K562 (cell line): ENCODE data around the gene LSM11. TPM values are rescaled to one million over a fixed set of nuclear protein-coding genes. Genes with fewer than 3 reads are reported as not detected.

Experiments used
- ARID1B ChIP-seq: fragments of 450-650 bp; IDR thresholded peaks from 2 replicates; pipeline ENCODE4 v1.6.1; 2016; ENCODE audit warnings: antibody characterized with exemption, mild to moderate bottlenecking, inconsistent platforms
- BCLAF1 ChIP-seq, 2 experiments: fragments of 450-650 bp in 1 of 2; IDR thresholded peaks; 2 replicates each; pipeline ENCODE4 v1.6.1; 2011 to 2017; ENCODE audit warnings: low read depth in 2 of 2, antibody characterized with exemption in 1 of 2, borderline replicate concordance in 1 of 2, low read length in 1 of 2, mild to moderate bottlenecking in 1 of 2, mixed read lengths in 1 of 2; ENCODE audit not compliant: control insufficient read depth in 1 of 2
- BRCA1 ChIP-seq, 2 experiments: fragments of 450-650 bp in 1 of 2; sonication (generic) in 1 of 2; formaldehyde crosslinking in 1 of 2; IDR thresholded peaks; 2 replicates each; pipeline versions ENCODE4 v1.5.0 to v1.6.1; 2017 to 2020; ENCODE audit warnings: mild to moderate bottlenecking in 1 of 2, missing genetic modification reagents in 1 of 2
- CHCHD3 ChIP-seq: fragments of 250-450 bp; sonication (Bioruptor Pico); IDR thresholded peaks from 2 replicates; pipeline ENCODE4 v2.1.2; 2022; ENCODE audit warnings: mild to moderate bottlenecking
- ETV1 ChIP-seq: fragments of 450-650 bp; conservative IDR thresholded peaks from 2 replicates; pipeline ENCODE4 v1.6.1; 2016; ENCODE audit warnings: missing genetic modification characterization, control low read depth, low read depth, missing compliant biosample characterization
- HMBOX1 ChIP-seq: sonication (generic); IDR thresholded peaks from 2 replicates; pipeline ENCODE4 v1.6.1; 2016
- MTF1 ChIP-seq: fragments of 250-450 bp; sonication (Bioruptor Pico); IDR thresholded peaks from 2 replicates; pipeline ENCODE4 v1.9.0; 2021; ENCODE audit warnings: moderate library complexity, mild to moderate bottlenecking, inconsistent platforms, borderline replicate concordance
- NONO ChIP-seq, 2 experiments: fragments of 200-400 bp in 1 of 2; fragments of 450-650 bp in 1 of 2; formaldehyde crosslinking in 1 of 2; IDR thresholded peaks; 2 replicates each; pipeline ENCODE4 v1.6.1; 2017; ENCODE audit warnings: low read depth in 2 of 2, mild to moderate bottlenecking in 2 of 2, moderate library complexity in 2 of 2, low read length in 1 of 2
- RAD21 ChIP-seq, 2 experiments: fragments of 250-450 bp in 1 of 2; fragments of 450-650 bp in 1 of 2; sonication (Bioruptor Pico) in 1 of 2; formaldehyde crosslinking in 1 of 2; IDR thresholded peaks in 1 of 2; conservative IDR thresholded peaks in 1 of 2; 2 replicates each; pipeline versions ENCODE4 v1.4.0 to v1.8.0; 2020 to 2022; ENCODE audit warnings: mild to moderate bottlenecking in 2 of 2, moderate library complexity in 1 of 2
- RAD51 ChIP-seq: fragments of 450-650 bp; IDR thresholded peaks from 2 replicates; pipeline ENCODE4 v1.7.1; 2016; ENCODE audit warnings: low read depth, mild to moderate bottlenecking, borderline replicate concordance
- RFX5 ChIP-seq: IDR thresholded peaks from 2 replicates; pipeline ENCODE4 v1.6.1; 2011; ENCODE audit warnings: low read depth, mild to moderate bottlenecking, improper control_type of control experiment, low read length
- SETDB1 ChIP-seq: IDR thresholded peaks from one replicate; pipeline ENCODE4 v1.6.1; 2012; ENCODE audit warnings: low read length, control low read depth, inconsistent platforms
- SIN3A ChIP-seq, 2 experiments: fragments of 150-350 bp in 1 of 2; IDR thresholded peaks; 2 replicates each; pipeline ENCODE4 v1.6.1; 2011 to 2016; ENCODE audit warnings: borderline replicate concordance in 2 of 2, low read depth in 2 of 2, low read length in 2 of 2, mild to moderate bottlenecking in 2 of 2, moderate library complexity in 2 of 2; ENCODE audit not compliant: control insufficient read depth in 1 of 2
- U2AF1 ChIP-seq: fragments of 200-400 bp; formaldehyde crosslinking; optimal IDR thresholded peaks from 2 replicates; pipeline ENCODE3; 2017; ENCODE audit warnings: mild to moderate bottlenecking, low read depth, low read length, moderate library complexity
- ZBTB49 ChIP-seq: sonication (generic); formaldehyde crosslinking; IDR thresholded peaks from 2 replicates; pipeline ENCODE4 v1.8.0; 2022; ENCODE audit warnings: missing genetic modification reagents, mild to moderate bottlenecking, borderline replicate concordance
- ZKSCAN8 ChIP-seq: fragments of 200-800 bp; sonication (Bioruptor generic); IDR thresholded peaks from 2 replicates; pipeline ENCODE4 v1.6.1; 2016; ENCODE audit warnings: missing genetic modification characterization, missing compliant biosample characterization
- ZNF165 ChIP-seq: fragments of 250-450 bp; sonication (Bioruptor Pico); IDR thresholded peaks from 2 replicates; pipeline ENCODE4 v1.4.0; 2020; ENCODE audit warnings: borderline replicate concordance
- ZNF224 ChIP-seq: sonication (generic); formaldehyde crosslinking; IDR thresholded peaks from 2 replicates; pipeline ENCODE4 v1.8.0; 2022; ENCODE audit warnings: mild to moderate bottlenecking, missing genetic modification reagents
- ZNF717 ChIP-seq: fragments of 250-450 bp; sonication (Bioruptor Pico); IDR thresholded peaks from 2 replicates; pipeline ENCODE4 v1.5.0; 2021
- polyA plus RNA-seq, 8 experiments: library from polyadenylated mRNA; depleted of rRNA in 4 of 8; stranded (reverse) in 5 of 8; unstranded in 3 of 8; fragments of >200 nt; fragmentation: Nextera tagmentation in 2 of 8; fragmentation: Illumina TruSeq in 1 of 8; extraction: Ambion mirVana in 2 of 8; extraction: Trizol in 1 of 8; gene quantifications; 2 replicates each; pipeline versions ENCODE4 v1.2.1 to v1.2.3, GENCODE V29; 2011 to 2014; ENCODE audit warnings: inconsistent platforms in 1 of 8, missing spikeins in 1 of 8
- total RNA-seq, 7 experiments: library from RNA; depleted of rRNA in 6 of 7; stranded (reverse); fragments of >200 nt in 6 of 7; fragmentation: Illumina TruSeq in 2 of 7; extraction: Trizol in 2 of 7; gene quantifications; 2 replicates each; pipeline versions ENCODE4 v1.2.1 to v1.2.3, GENCODE V29; 2011 to 2021; ENCODE audit warnings: low replicate concordance in 1 of 7

Gene LSM11
- total and polyA plus RNA-seq, 9 of the 15 experiments (the other 6 are each of a cell fraction or from before 2014, with no cell fraction given) = 1.8 to 9.4 (median 4.7) TPM

- TF ChIP-seq BCLAF1 (IDR thresholded peaks at IDR 0.05; ENCODE audit: borderline replicate concordance in 1 of 2, control insufficient read depth in 1 of 2, low read depth in 2 of 2, low read length in 1 of 2) (no peak), SETDB1 (no peak), RAD51 (no peak), SIN3A (IDR thresholded peaks at IDR 0.05; ENCODE audit: borderline replicate concordance in 2 of 2, control insufficient read depth in 1 of 2, low read depth in 2 of 2, low read length in 2 of 2) (peak in 1 of 2 experiments; percentile 82; a peak in 1 of 4 replicates), RAD21 (CRISPR knock-in tag; conservative IDR thresholded peaks at IDR 0.05 in 1 of 2, IDR thresholded peaks at IDR 0.05 in 1 of 2) (no peak), ETV1 (tag) (peak; percentile 92), HMBOX1 (no peak), RFX5 (no peak), BRCA1 (IDR thresholded peaks at IDR 0.05) (no peak), BRCA1 (CRISPR knock-in tag; IDR thresholded peaks at IDR 0.05) (no peak), ZNF224 (CRISPR knock-in tag) (no peak), ZNF717 (no peak), ZNF165 (CRISPR knock-in tag) (no peak), NONO (IDR thresholded peaks at IDR 0.05; ENCODE audit: low read depth in 2 of 2, low read length in 1 of 2) (no peak), CHCHD3 (CRISPR knock-in tag) (no peak), MTF1 (CRISPR knock-in tag) (no peak), ZBTB49 (CRISPR knock-in tag) (no peak), U2AF1 (no peak), ARID1B (peak; percentile 80), ZKSCAN8 (CRISPR knock-in tag) (no peak)
Measured at GRCh38 chr5:157731272-157732129, 12.0 kb upstream of the LSM11 start, which contains the start of gene THG1L (continued).
